Parathyroid adenoma (tissue), 2 donors: Measurements from ENCODE around the gene HMX3.

Experiments used
- H2AFZ ChIP-seq: fragments of 300-600 bp; sonication (generic); one replicate; pipeline ENCODE4 v1.7.0; 2017; ENCODE audit warnings: antibody characterized with exemption, mild to moderate bottlenecking
- H3K27ac ChIP-seq: fragments of 300-600 bp; sonication (generic); one replicate; pipeline ENCODE4 v1.7.0; 2017
- H3K27me3 ChIP-seq: fragments of 300-600 bp; sonication (generic); one replicate; pipeline ENCODE4 v1.7.0; 2017; ENCODE audit warnings: low read length; ENCODE audit not compliant: control insufficient read depth, insufficient read depth
- H3K36me3 ChIP-seq: fragments of 300-600 bp; sonication (generic); one replicate; pipeline ENCODE4 v1.7.0; 2017; ENCODE audit warnings: low read length; ENCODE audit not compliant: control insufficient read depth, insufficient read depth
- H3K4me1 ChIP-seq: fragments of 300-600 bp; sonication (generic); one replicate; pipeline ENCODE4 v1.7.0; 2017; ENCODE audit warnings: control low read depth
- H3K4me2 ChIP-seq: fragments of 300-600 bp; sonication (generic); one replicate; pipeline ENCODE4 v1.7.0; 2017; ENCODE audit warnings: low read length
- H3K4me3 ChIP-seq: fragments of 300-600 bp; sonication (generic); one replicate; pipeline ENCODE4 v1.7.0; 2017; ENCODE audit warnings: low read depth, low read length
- H3K79me2 ChIP-seq: fragments of 300-600 bp; sonication (generic); one replicate; pipeline ENCODE4 v1.7.0; 2017; ENCODE audit warnings: control low read depth
- H3K9ac ChIP-seq: fragments of 300-600 bp; sonication (generic); one replicate; pipeline ENCODE4 v1.7.0; 2017; ENCODE audit warnings: mild to moderate bottlenecking
- H3K9me3 ChIP-seq: fragments of 300-600 bp; sonication (generic); one replicate; pipeline ENCODE4 v1.7.0; 2017; ENCODE audit warnings: low read length; ENCODE audit not compliant: control insufficient read depth
- TF ChIP-seq, protein P1 (sequence below): fragments of 300-600 bp; sonication (generic); IDR thresholded peaks from one replicate; pipeline ENCODE4 v1.7.0; 2017; ENCODE audit warnings: antibody characterized with exemption, mild to moderate bottlenecking
- donor health status: primary hyperparathyroidism.

Gene HMX3

DNA sequence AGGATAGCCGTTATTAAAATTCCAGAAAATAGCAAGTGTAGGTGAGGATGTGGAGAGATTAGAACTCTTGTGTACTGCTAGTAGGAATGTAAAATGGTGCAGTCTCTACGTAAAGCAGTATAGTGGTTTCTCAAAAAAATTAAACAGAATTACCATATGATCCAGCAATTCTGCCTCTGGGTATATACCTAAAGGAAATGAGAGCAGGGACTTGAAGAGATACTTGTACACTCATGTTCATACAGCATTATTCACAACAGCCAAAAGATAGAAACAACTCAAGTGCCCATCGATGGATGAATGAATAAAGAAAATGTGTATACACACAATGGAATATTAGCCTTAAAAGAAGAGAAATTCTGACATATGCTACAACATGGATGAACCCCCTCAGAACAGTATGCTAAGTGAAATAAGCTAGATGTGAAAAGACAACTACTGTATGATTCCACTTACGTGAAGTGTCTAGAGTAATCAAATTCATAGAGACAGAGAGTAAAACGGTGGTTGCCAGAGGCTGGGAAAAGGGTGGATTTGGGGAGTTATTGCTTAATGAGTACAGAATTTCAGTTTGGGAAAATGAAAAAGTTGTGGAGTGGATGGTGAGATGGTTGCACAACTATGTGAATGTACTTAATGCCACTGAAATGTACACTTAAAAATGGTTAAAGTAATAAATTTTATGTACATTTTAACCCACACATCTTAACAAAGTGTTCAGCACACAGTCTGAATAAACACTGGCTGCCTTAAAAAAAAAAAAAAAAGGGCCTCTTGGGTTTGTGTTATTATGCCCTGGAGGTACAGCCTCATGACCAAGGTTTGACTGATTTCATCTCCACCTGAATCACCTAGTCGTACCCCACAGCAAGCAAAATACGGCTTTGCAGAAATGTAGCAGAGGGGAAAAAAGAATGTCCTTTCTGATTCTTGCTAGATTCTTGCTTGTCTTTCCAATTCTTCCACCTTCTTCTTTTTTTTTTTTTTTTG is 44.6 kb downstream of the HMX3 start:
- H3K79me2 ChIP-seq: no peaks in the 10 kb centered on the region
- no peaks in the 10 kb centered on the region for H3K9me3 ChIP-seq
- no peak overlapping the region for H3K4me2 ChIP-seq
- H3K4me1 ChIP-seq: no peaks in the 10 kb centered on the region
- no peak overlapping the region for H3K4me3 ChIP-seq
- no peak overlapping the region for H3K9ac ChIP-seq
- no peak overlapping the region for H3K27ac ChIP-seq
- no peak overlapping the region for H2AFZ ChIP-seq
- no peaks in the 10 kb centered on the region for H3K27me3 ChIP-seq
- no peaks in the 10 kb centered on the region for H3K36me3 ChIP-seq
- TF ChIP-seq, protein P1, sequence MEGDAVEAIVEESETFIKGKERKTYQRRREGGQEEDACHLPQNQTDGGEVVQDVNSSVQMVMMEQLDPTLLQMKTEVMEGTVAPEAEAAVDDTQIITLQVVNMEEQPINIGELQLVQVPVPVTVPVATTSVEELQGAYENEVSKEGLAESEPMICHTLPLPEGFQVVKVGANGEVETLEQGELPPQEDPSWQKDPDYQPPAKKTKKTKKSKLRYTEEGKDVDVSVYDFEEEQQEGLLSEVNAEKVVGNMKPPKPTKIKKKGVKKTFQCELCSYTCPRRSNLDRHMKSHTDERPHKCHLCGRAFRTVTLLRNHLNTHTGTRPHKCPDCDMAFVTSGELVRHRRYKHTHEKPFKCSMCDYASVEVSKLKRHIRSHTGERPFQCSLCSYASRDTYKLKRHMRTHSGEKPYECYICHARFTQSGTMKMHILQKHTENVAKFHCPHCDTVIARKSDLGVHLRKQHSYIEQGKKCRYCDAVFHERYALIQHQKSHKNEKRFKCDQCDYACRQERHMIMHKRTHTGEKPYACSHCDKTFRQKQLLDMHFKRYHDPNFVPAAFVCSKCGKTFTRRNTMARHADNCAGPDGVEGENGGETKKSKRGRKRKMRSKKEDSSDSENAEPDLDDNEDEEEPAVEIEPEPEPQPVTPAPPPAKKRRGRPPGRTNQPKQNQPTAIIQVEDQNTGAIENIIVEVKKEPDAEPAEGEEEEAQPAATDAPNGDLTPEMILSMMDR: no peak

DNA sequence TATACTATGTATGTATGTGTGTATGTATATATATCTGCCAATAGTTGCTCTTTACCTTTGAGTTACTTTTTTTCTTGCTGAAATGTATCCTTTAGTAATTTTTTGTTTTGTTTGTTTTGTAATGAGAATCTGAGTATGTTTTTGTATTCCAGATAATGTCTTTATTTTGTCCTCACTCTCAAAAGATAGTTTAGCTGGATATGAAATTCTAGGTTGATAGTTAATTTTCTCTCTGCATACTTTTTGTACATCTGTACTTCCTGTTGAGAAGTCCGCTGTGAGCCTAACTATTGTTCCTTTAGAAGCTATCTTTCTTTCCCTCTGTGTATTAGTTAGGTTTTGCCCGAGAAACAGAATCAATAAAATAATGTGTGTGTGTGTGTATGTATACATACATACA is 48.0 kb downstream of the HMX3 start:
- Histone ChIP-seq H3K4me3 (no peak overlapping the region), H3K27ac (no peak overlapping the region), H3K27me3 (no peaks in the 10 kb centered on the region), H3K36me3 (no peaks in the 10 kb centered on the region), H3K4me1 (no peaks in the 10 kb centered on the region), H3K4me2 (no peak overlapping the region), H3K9me3 (no peaks in the 10 kb centered on the region), H2AFZ (no peak overlapping the region), H3K79me2 (no peaks in the 10 kb centered on the region), H3K9ac (no peak overlapping the region)
- TF ChIP-seq, protein P1: no peak

DNA sequence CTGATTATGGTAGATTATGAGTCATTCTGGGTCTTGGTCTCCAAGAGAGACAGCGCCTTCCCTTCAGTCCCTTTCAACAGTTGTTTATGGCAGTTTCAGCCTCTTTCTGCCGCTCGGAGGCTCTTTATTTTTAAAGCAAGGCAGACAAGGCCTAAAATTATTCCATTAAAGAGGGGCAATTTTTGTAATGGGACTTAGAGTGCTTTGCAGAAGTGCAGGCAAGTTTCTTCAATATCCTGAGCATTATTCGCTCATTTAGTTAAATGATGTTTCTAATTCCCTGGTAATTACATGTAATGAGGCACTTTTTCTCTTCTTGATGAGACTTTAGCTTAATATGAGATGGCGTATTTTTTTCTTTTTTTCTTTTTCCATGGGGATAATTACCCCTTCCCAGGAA is 52.0 kb downstream of the HMX3 start:
- H3K9me3 ChIP-seq: no peaks in the 10 kb centered on the region
- no peak overlapping the region for H3K27ac ChIP-seq
- no peaks in the 10 kb centered on the region for H3K4me1 ChIP-seq
- H3K27me3 ChIP-seq: no peaks in the 10 kb centered on the region
- H3K4me3 ChIP-seq: no peak overlapping the region
- H3K9ac ChIP-seq: no peak overlapping the region
- H3K36me3 ChIP-seq: no peaks in the 10 kb centered on the region
- H2AFZ ChIP-seq: no peak overlapping the region
- TF ChIP-seq, protein P1: no peak
- H3K79me2 ChIP-seq: no peaks in the 10 kb centered on the region
- no peak overlapping the region for H3K4me2 ChIP-seq
